ENCODE data around the gene AUTS2.

Gene AUTS2

DNA sequence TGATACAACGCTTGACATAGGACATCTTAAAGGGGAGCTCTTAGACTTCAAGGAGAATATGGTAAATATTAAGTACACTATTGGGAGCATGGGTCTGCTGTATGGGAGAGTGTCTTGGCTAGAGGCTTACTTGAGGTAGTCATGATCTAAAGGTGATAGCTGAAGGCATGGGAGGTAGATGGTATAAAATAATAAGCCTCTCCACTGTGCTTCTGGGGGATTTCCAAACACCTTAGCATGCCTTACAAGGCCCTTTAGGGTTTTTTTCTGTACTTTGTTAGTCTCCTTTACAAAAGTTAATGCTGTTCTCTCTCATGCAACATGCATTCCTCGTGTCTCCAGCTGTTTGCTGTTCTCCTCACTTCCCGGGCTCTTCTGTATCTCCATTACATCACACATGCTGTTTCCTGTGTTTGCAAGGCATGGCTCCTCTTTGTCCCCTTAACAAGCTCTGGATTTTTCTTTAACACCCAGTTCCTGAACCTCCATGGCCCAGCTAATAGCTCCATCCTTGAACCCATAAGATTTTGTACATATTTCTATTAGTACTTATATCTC, 449.7 kb downstream of the AUTS2 start:
- no peak for DNase-seq

- DNase-seq: no peak
Observed at GRCh38 chr7:70051726-70052125, 453.5 kb downstream of the AUTS2 start.

- no peak for DNase-seq
Observed at GRCh38 chr7:70052691-70053090, 454.4 kb downstream of the AUTS2 start.

GRCh38 chr7:70053421-70053820, 455.1 kb downstream of the AUTS2 start:
- DNase-seq: no peak

DNA sequence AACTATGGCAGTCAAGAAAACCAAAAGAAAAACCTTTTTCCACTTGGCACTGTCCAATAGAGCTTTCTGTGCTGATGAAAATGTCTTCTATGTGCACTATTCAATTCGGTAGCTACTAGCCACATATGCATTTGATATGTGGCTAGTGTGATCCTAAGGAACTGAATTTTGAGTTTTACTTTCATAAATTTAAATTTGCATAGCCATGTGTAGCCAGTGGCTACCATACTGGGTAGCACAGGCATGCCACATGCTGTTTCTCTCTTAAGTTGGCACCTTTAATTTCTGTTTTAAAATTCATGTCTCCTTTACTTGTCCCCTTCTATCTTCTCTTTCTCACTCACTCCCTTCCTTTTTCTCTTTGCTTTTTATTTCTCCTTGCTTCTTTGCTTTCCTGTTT, 455.7 kb downstream of the AUTS2 start:
- DNase-seq: no peak

GRCh38 chr7:70056363-70056762, 458.1 kb downstream of the AUTS2 start:
- DNase-seq: no peak

GRCh38 chr7:70060298-70061068, 462.2 kb downstream of the AUTS2 start:
- DNase-seq: peak; percentile 16

GRCh38 chr7:70063371-70063770, 465.1 kb downstream of the AUTS2 start:
- DNase-seq: no peak

- no peak for DNase-seq
Observed at GRCh38 chr7:70063927-70064326, 465.7 kb downstream of the AUTS2 start.

GRCh38 chr7:70066844-70067243, 468.6 kb downstream of the AUTS2 start:
- no peak for DNase-seq

DNA sequence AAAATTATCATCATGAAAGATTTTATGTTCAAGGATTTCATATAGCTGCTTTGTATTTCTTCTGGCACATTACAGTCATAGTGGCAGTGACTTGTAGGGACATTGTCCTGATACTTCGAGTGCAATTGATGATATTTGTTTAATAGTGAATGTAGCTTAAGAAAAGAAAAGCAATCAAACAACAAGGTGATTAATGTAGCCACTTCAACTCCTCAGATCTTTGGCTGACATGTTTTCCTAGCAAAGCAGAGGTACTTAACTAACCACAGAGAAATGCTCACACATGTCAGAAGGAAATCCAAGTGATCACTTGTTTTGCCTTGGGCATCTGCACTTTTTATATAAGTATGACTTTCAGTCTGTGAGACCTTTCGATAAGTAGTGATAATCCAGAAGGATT, 470.3 kb downstream of the AUTS2 start:
- peak; percentile 31 for DNase-seq

DNA sequence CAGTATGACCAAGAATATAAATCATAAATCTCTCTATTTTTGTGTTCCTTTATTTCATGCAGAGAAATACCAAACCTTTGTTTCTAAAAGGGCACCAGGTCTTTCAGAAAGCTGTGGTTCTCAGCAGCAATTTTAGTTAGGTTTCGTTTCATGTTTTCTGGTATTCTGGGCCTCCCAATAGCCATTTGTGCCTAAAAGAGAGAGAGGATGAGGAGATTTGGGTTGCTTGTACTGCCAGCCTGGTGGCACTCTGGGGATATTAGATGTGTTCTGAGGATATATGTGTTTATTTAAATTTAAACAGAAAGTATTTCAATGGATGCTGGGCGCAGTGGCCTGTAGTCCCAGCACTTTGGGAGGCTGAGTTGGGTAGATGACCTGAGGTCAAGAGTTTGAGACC, 471.7 kb downstream of the AUTS2 start:
- no peak for DNase-seq

DNA sequence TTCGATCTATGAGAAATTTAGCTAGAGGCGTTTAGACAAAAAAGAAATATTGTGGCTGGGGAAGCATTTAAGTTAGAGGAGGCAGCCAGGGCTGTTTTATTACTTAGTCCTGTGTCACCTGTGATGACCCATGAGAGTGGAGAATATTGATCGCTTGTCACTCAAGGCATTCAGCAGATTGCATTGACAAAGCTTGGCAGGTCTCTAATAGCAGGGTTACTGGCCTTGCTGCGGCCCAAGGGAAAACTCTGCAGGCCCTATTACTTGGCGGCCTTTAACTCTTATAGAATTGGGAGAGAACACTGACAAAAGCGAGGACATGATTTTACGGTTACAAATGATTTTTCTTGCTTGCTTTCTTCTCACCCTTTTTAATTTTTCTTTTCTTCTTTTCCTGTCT, 473.5 kb downstream of the AUTS2 start:
- no peak for DNase-seq

GRCh38 chr7:70072220-70072619, 473.9 kb downstream of the AUTS2 start:
- DNase-seq: peak; percentile 72

GRCh38 chr7:70076325-70076724, 478.1 kb downstream of the AUTS2 start:
- no peak for DNase-seq

DNA sequence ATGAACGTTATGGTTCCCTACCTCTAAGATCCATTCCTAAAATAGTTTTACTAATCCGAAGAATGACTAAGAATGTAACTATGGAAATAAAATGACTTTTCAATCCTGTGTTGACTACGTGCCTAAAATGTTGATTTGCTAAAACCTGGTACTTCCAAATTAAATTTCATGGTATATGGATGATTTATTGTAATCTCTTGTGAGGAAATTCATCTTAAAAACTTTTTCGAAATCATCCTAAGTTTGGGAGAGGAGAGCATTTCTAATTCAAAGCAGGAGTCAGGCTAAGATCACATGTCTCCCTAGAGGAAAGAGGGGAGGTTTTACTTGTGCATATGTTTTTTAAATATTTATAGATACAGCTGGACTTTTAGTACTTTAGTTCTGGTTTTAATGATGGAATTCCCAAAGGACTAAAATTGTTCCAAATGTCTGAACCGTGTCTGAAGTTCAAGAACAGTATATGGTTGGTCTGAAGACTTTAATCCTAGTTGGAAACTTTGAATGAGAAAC, 483.9 kb downstream of the AUTS2 start:
- DNase-seq: no peak

GRCh38 chr7:70091362-70091761, 493.1 kb downstream of the AUTS2 start:
- DNase-seq: no peak

DNA sequence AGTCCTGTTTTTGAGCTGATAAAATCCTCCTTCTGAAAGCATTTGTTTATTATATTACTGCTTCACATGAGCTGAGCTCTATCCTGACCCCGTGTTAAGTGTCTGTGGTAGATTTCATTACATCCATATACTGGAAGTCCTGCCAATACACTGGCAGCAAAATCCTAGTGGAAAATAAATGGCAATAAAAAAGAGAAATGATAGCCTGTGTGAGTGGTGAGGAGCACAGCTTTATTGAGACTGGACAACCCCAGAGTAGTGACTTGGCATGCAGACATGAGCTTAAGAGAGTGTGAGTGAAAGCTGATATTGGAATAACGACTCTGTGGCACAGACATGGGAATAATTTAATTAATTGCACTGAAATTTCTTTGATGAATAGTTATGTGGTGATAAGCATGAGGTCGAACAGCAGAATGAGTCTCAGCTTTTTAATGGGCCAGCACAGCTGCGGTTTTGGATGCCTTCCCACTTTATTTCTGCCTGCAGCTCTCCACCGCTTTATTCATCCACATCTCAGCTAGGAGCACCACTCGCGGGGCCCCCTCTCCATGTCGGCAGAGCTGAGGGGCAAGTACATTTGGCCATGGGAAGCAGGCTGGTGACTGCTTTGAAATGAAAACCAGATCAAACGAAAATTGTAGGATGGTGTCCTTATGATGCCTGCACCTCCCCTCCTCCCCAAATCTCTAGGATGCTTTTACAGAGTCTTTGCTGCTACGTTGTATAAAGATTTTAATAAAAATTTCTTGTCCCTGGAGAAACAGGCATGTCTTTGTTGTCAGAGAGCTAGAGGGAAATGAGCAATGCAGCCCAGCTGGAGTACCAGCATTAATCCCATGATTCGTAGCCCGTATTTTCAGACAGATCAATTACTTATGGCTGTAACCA, 494.3 kb downstream of the AUTS2 start:
- no peak for DNase-seq

GRCh38 chr7:70093205-70093904, 495.1 kb downstream of the AUTS2 start:
- DNase-seq: peak; percentile 52

- DNase-seq: no peak
Observed at GRCh38 chr7:70094831-70095230, 496.6 kb downstream of the AUTS2 start.

DNA sequence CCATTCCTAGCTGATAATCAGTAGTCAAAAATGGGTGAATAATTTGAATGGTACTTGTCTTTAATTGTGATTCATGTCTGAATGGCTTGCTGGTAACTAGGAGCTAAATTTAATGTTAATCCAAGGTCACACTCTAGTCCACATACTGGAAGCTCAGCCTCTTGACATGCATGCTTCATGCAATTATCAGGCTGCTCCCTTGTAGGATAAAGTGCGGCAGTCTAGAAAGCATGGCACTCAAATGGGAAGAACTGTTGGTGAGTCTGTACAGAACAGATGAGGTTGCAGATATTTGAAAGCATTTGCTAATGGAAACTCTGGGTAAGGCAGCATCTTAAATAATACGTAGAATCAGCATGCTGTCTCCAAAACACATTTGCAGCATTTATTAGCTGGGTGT, 499.4 kb downstream of the AUTS2 start:
- DNase-seq: no peak

DNA sequence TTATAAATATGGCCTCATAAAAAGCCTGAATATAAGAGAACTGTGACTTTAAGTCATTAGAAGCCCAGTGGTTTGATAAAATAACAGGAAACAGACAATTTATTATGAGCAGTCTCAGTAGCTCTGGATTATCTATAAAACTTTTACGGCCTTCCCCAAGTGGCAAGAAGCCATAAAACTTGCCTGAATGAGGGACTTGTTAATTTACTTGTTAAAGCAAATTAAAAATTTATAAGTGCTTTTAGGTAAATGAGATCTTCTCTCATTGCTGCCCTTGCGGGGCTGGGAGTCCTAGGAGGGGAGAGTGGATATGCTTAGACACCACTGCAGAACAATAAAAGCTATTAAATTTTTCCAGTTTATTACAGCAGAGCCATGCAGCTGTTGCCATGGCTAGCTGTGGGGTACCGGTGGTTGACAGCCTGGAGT, 499.9 kb downstream of the AUTS2 start:
- no peak for DNase-seq
